ENCODE data around the gene CTXND2. TPM values are rescaled to one million over a fixed set of nuclear protein-coding genes. Genes with fewer than 3 reads are reported as not detected.

The CTXND2 gene
- total and polyA plus RNA-seq, 2 experiments from 2014 or later, result 0.16 TPM; not detected in 1

DNA sequence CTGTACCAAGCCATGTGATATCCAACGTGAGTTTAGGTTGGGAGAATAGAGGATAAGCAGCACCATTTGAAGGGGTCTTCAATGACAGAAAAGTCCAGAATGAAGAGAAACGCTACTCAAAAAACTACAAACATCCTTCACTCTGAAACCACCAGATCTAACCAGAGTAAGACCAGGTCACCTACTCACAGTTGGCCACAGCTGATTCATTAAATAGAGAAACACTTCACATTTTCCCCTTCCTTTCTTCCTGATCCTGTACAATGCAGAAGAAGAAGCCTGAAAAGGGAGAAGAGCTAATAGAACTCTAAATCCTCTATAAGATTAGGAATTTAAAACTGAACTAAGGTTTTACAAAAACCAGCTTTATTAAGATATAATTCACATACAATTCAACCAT, 19.9 kb downstream of the CTXND2 start:
- no peak for TF ChIP-seq EZH2 (IDR thresholded peaks at IDR 0.05; ENCODE audit: borderline replicate concordance)
- TF ChIP-seq EZH2phosphoT487 (IDR thresholded peaks at IDR 0.05; ENCODE audit: low read depth, severe bottlenecking, unreplicated experiment), result no peak
- TF ChIP-seq, protein P1, sequence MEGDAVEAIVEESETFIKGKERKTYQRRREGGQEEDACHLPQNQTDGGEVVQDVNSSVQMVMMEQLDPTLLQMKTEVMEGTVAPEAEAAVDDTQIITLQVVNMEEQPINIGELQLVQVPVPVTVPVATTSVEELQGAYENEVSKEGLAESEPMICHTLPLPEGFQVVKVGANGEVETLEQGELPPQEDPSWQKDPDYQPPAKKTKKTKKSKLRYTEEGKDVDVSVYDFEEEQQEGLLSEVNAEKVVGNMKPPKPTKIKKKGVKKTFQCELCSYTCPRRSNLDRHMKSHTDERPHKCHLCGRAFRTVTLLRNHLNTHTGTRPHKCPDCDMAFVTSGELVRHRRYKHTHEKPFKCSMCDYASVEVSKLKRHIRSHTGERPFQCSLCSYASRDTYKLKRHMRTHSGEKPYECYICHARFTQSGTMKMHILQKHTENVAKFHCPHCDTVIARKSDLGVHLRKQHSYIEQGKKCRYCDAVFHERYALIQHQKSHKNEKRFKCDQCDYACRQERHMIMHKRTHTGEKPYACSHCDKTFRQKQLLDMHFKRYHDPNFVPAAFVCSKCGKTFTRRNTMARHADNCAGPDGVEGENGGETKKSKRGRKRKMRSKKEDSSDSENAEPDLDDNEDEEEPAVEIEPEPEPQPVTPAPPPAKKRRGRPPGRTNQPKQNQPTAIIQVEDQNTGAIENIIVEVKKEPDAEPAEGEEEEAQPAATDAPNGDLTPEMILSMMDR (IDR thresholded peaks at IDR 0.05; ENCODE audit: poor library complexity), result no peak
- DNase-seq (ENCODE audit: low spot score), result no peak
- Histone ChIP-seq H3K4me3 (no peak overlapping the region), H3K27ac (no peak overlapping the region), H3K4me2 (no peak overlapping the region), H2AFZ (no peak overlapping the region), H3K79me2 (no peaks in the 10 kb centered on the region), H3K9me2 (replicated peaks; ENCODE audit: insufficient read depth) (no peaks in the 10 kb centered on the region), H3K27me3 (no peaks in the 10 kb centered on the region), H3K9me3 (ENCODE audit: low read depth) (no peaks in the 10 kb centered on the region), H3K36me3 (replicated peaks; ENCODE audit: insufficient read depth, low read depth) (no peaks in the 10 kb centered on the region), H3K4me1 (ENCODE audit: insufficient read depth) (no peaks in the 10 kb centered on the region), H4K20me1 (ENCODE audit: insufficient read depth, poor library complexity, severe bottlenecking) (no peaks in the 10 kb centered on the region)
- 71% methylated on average over 2 of the region's 2 CpGs for WGBS (ENCODE audit: low lambda C conversion rate, missing lambda C conversion rate)

DNA sequence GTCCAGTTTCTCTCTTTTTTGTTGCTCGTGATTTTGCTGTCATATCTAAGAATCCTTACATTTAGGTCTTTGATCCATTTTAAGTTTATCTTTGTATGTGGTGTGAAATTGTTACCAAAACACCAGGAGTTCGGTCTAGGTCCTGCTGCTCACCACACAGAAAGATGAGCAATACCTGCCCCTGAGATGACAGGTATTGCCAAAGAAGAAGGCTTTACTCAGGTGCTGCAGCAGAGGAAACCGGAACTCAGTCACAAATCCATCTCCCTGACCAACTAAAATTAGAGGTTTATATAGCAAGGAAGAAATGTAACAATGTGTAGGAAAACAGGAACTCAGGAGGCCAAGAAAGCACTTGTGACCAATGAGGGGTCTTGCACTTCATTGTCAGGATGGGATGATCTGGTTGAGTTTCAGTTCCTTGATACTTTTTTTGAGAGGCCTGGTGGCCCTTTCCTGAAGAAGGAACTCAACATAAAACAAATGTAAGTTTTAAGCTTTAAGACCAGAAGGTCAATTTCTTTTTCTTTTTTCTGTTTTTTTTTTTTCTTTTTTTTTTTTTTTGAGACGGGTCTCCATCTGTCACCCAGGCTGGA, 22.7 kb downstream of the CTXND2 start:
- H4K20me1 ChIP-seq (ENCODE audit: insufficient read depth, poor library complexity, severe bottlenecking), result no peaks in the 10 kb centered on the region
- TF ChIP-seq EZH2 (IDR thresholded peaks at IDR 0.05; ENCODE audit: borderline replicate concordance), result no peak
- no peak overlapping the region for H3K4me3 ChIP-seq
- H3K79me2 ChIP-seq, result no peaks in the 10 kb centered on the region
- H3K27ac ChIP-seq, result no peak overlapping the region
- WGBS (ENCODE audit: low lambda C conversion rate, missing lambda C conversion rate), result 91% methylated on average over 3 of the region's 4 CpGs
- H3K9me3 ChIP-seq (ENCODE audit: low read depth), result no peaks in the 10 kb centered on the region
- no peak overlapping the region for H2AFZ ChIP-seq
- H3K9me2 ChIP-seq (replicated peaks; ENCODE audit: insufficient read depth), result no peaks in the 10 kb centered on the region
- no peak overlapping the region for H3K4me2 ChIP-seq
- no peaks in the 10 kb centered on the region for H3K4me1 ChIP-seq (ENCODE audit: insufficient read depth)
- no peaks in the 10 kb centered on the region for H3K36me3 ChIP-seq (replicated peaks; ENCODE audit: insufficient read depth, low read depth)
- DNase-seq (ENCODE audit: low spot score), result no peak
- no peaks in the 10 kb centered on the region for H3K27me3 ChIP-seq

DNA sequence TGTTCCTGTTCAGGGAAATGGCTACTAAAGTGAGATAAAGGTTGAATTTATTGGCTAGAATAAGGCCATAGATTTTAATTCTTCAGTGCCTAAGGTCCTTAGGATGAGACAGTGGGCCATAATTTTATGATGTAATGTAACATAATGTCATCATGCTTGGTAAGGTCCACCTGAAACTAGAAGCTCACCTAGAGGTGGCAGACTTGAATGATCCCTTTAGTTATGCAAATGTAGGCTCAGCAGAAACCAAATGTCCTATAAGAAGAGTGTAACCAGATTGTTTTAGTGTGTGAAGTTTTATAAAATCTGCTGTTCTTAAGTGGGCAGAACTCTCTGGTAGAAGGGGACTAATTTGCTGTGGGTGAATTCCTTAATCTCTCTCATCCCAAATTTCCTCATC, 25.7 kb downstream of the CTXND2 start:
- TF ChIP-seq, protein P1 (IDR thresholded peaks at IDR 0.05; ENCODE audit: poor library complexity), result no peak
- TF ChIP-seq EZH2 (IDR thresholded peaks at IDR 0.05; ENCODE audit: borderline replicate concordance) (no peak), EZH2phosphoT487 (IDR thresholded peaks at IDR 0.05; ENCODE audit: low read depth, severe bottlenecking, unreplicated experiment) (no peak)
- Histone ChIP-seq H3K9me3 (ENCODE audit: low read depth) (no peaks in the 10 kb centered on the region), H3K4me1 (ENCODE audit: insufficient read depth) (no peaks in the 10 kb centered on the region), H2AFZ (no peak overlapping the region), H3K4me3 (no peak overlapping the region), H4K20me1 (ENCODE audit: insufficient read depth, poor library complexity, severe bottlenecking) (no peaks in the 10 kb centered on the region), H3K36me3 (replicated peaks; ENCODE audit: insufficient read depth, low read depth) (no peaks in the 10 kb centered on the region), H3K27me3 (no peaks in the 10 kb centered on the region), H3K79me2 (no peaks in the 10 kb centered on the region), H3K27ac (no peak overlapping the region), H3K9me2 (replicated peaks; ENCODE audit: insufficient read depth) (no peaks in the 10 kb centered on the region), H3K4me2 (no peak overlapping the region)
- no peak for DNase-seq (ENCODE audit: low spot score)

DNA sequence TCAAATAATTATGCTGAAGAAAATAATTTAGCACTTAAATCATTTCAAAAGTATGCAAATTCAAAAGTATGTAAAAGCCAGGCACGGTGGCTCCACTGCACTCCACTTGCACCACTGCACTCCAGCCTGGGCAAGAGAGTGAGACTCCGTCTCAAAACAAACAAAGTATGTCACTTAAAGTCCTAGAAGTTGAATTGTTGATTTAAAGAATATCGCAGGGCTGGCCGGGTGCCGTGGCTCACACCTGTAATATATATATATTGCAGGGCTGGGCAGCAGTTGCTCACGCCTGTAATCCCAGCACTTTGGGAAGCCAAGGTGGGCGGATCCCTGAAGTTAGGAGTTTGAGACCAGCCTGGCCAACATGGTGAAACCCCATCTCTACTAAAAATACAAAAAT, 30.5 kb downstream of the CTXND2 start:
- DNase-seq (ENCODE audit: low spot score), result no peak
- no peaks in the 10 kb centered on the region for H3K9me2 ChIP-seq (replicated peaks; ENCODE audit: insufficient read depth)
- TF ChIP-seq EZH2phosphoT487 (IDR thresholded peaks at IDR 0.05; ENCODE audit: low read depth, severe bottlenecking, unreplicated experiment), result no peak
- TF ChIP-seq, protein P1 (IDR thresholded peaks at IDR 0.05; ENCODE audit: poor library complexity), result no peak
- no peak for TF ChIP-seq EZH2 (IDR thresholded peaks at IDR 0.05; ENCODE audit: borderline replicate concordance)
- H3K27ac ChIP-seq, result no peak overlapping the region
- no peaks in the 10 kb centered on the region for H4K20me1 ChIP-seq (ENCODE audit: insufficient read depth, poor library complexity, severe bottlenecking)
- WGBS (ENCODE audit: low lambda C conversion rate, missing lambda C conversion rate), result 80% methylated on average over 7 of the region's 7 CpGs
- no peaks in the 10 kb centered on the region for H3K27me3 ChIP-seq
- no peak overlapping the region for H3K4me2 ChIP-seq
- H3K4me1 ChIP-seq (ENCODE audit: insufficient read depth), result no peaks in the 10 kb centered on the region
- H2AFZ ChIP-seq, result no peak overlapping the region
- H3K36me3 ChIP-seq (replicated peaks; ENCODE audit: insufficient read depth, low read depth), result no peaks in the 10 kb centered on the region
- no peak overlapping the region for H3K4me3 ChIP-seq
- H3K79me2 ChIP-seq, result no peaks in the 10 kb centered on the region
- no peaks in the 10 kb centered on the region for H3K9me3 ChIP-seq (ENCODE audit: low read depth)

Measured in hepatocyte (in vitro differentiated cells).